ENCODE results near the gene CAB39. TPM values are rescaled to one million over a fixed set of nuclear protein-coding genes. Genes with fewer than 3 reads are reported as not detected.

CAB39 gene
- polyA plus RNA-seq, 1 donor (not counting 4 experiments of a cell fraction or from before 2014, with no cell fraction given), result 120 TPM

DNA sequence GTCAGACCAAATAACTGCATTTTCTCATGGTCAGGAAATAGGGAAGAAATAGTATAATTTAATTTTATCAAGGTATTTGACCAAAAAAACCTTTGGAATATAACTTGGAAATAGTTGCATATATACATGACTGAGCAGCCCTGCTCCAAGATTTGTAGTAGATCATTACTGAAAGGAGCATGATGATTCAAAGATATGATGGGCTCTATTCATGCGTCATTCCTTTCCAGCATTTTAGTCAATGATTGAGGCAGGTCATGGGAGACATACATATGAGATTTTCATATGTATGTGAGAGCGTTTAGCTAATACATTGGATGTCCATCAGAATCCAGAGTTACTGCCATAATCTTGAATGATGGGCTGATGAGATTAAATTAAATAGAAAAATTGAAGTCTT, 74.5 kb downstream of the CAB39 start:
- no peaks in the 10 kb centered on the region for H3K27me3 ChIP-seq (ENCODE audit: control insufficient read depth, extremely low read depth, insufficient read depth, low read length)
- dilution Hi-C loops (cut with MboI; ENCODE audit: extremely low pct_ligation_motif_present, low sequenced_read_pairs), result no loop called here
- H3K4me1 ChIP-seq (ENCODE audit: control insufficient read depth, extremely low read depth, insufficient read depth, low read length), result peaks cover 19% of the 10 kb centered on the region
- H4K20me1 ChIP-seq (ENCODE audit: control insufficient read depth, extremely low read depth, insufficient read depth, low read length), result no peaks in the 10 kb centered on the region
- H3K4me3 ChIP-seq (ENCODE audit: control insufficient read depth in 2 of 3, extremely low read depth in 1 of 3, insufficient read depth in 2 of 3, low read depth in 1 of 3, low read length in 3 of 3), result no peak overlapping the region
- H3K79me2 ChIP-seq (ENCODE audit: control insufficient read depth, insufficient read depth, low read length), result peaks cover 83% of the 10 kb centered on the region
- DNase-seq (ENCODE audit: low read depth, low spot score) (no peak), FAIRE-seq (no peak)
- no peak overlapping the region for H3K27ac ChIP-seq (ENCODE audit: control insufficient read depth, insufficient read depth, low read length)
- no peak overlapping the region for H3K4me2 ChIP-seq (ENCODE audit: control insufficient read depth, extremely low read depth, insufficient read depth, low read depth, low read length)
- peaks cover 23 to 56% of the 10 kb centered on the region in 2 experiments for H3K36me3 ChIP-seq (ENCODE audit: control insufficient read depth in 2 of 2, extremely low read depth in 1 of 2, insufficient read depth in 2 of 2, low read length in 2 of 2)
- peaks cover 36% of the 10 kb centered on the region for H3K9me3 ChIP-seq (ENCODE audit: control insufficient read depth, low read depth, low read length)
- H3K9me1 ChIP-seq (ENCODE audit: control insufficient read depth, extremely low read depth, insufficient read depth, low read length), result no peaks in the 10 kb centered on the region
- TF ChIP-seq, protein P1, sequence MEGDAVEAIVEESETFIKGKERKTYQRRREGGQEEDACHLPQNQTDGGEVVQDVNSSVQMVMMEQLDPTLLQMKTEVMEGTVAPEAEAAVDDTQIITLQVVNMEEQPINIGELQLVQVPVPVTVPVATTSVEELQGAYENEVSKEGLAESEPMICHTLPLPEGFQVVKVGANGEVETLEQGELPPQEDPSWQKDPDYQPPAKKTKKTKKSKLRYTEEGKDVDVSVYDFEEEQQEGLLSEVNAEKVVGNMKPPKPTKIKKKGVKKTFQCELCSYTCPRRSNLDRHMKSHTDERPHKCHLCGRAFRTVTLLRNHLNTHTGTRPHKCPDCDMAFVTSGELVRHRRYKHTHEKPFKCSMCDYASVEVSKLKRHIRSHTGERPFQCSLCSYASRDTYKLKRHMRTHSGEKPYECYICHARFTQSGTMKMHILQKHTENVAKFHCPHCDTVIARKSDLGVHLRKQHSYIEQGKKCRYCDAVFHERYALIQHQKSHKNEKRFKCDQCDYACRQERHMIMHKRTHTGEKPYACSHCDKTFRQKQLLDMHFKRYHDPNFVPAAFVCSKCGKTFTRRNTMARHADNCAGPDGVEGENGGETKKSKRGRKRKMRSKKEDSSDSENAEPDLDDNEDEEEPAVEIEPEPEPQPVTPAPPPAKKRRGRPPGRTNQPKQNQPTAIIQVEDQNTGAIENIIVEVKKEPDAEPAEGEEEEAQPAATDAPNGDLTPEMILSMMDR (optimal IDR thresholded peaks at IDR 0.05 in 1 of 3, IDR thresholded peaks at IDR 0.05 in 1 of 3, conservative IDR thresholded peaks at IDR 0.05 in 1 of 3; ENCODE audit: extremely low read depth in 1 of 3, insufficient read depth in 2 of 3, low read length in 3 of 3), result no peak
- TF ChIP-seq EZH2 (IDR thresholded peaks at IDR 0.05; ENCODE audit: low read length), result no peak
- H3K9ac ChIP-seq (ENCODE audit: control insufficient read depth, extremely low read depth, insufficient read depth, low read length), result no peak overlapping the region
- no peak overlapping the region for H2AFZ ChIP-seq (ENCODE audit: control insufficient read depth, low read length)

DNA sequence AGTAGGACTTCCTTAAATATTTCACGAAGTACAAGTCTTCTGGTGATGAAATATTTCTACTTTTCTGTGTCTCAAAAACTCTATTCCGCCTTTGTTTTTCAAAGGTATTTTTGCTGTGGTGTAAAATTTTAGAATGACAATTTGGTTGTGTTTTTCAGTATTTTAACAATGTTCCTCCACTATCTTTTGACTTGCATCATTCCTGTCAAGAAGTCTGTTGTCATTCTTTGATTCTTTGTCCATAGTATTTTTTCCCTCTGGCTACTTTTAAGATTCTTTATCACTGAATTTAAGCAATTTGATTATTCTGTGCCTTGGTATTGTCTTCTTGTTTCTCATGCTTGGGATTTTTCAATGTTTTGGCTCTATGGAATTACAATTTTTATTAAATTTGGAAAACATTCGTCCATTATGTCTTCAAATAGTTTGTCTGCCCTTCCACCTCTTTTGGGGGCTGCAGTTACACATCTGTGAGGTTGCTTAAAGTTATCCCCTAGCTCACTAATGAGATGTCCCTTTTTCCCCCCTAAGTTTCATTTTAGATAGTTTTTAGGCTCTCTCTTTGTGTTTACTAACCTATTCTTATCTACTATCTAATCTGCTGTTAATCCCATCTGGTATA, 76.0 kb downstream of the CAB39 start:
- H3K9me3 ChIP-seq (ENCODE audit: control insufficient read depth, low read depth, low read length), result peaks cover 29% of the 10 kb centered on the region
- no peak overlapping the region for H2AFZ ChIP-seq (ENCODE audit: control insufficient read depth, low read length)
- DNase-seq (ENCODE audit: low read depth, low spot score) (no peak), FAIRE-seq (no peak)
- H3K9ac ChIP-seq (ENCODE audit: control insufficient read depth, extremely low read depth, insufficient read depth, low read length), result no peak overlapping the region
- H3K36me3 ChIP-seq (ENCODE audit: control insufficient read depth in 2 of 2, extremely low read depth in 1 of 2, insufficient read depth in 2 of 2, low read length in 2 of 2), result peaks cover 20 to 46% of the 10 kb centered on the region in 2 experiments
- no peak for TF ChIP-seq EZH2 (IDR thresholded peaks at IDR 0.05; ENCODE audit: low read length)
- TF ChIP-seq, protein P1 (optimal IDR thresholded peaks at IDR 0.05 in 1 of 3, IDR thresholded peaks at IDR 0.05 in 1 of 3, conservative IDR thresholded peaks at IDR 0.05 in 1 of 3; ENCODE audit: extremely low read depth in 1 of 3, insufficient read depth in 2 of 3, low read length in 3 of 3), result no peak
- H3K4me3 ChIP-seq (ENCODE audit: control insufficient read depth in 2 of 3, extremely low read depth in 1 of 3, insufficient read depth in 2 of 3, low read depth in 1 of 3, low read length in 3 of 3), result no peak overlapping the region
- H3K79me2 ChIP-seq (ENCODE audit: control insufficient read depth, insufficient read depth, low read length), result peaks cover 74% of the 10 kb centered on the region
- dilution Hi-C loops (cut with MboI; ENCODE audit: extremely low pct_ligation_motif_present, low sequenced_read_pairs), result no loop called here
- H4K20me1 ChIP-seq (ENCODE audit: control insufficient read depth, extremely low read depth, insufficient read depth, low read length), result no peaks in the 10 kb centered on the region
- peaks cover 26% of the 10 kb centered on the region for H3K4me1 ChIP-seq (ENCODE audit: control insufficient read depth, extremely low read depth, insufficient read depth, low read length)
- no peak overlapping the region for H3K4me2 ChIP-seq (ENCODE audit: control insufficient read depth, extremely low read depth, insufficient read depth, low read depth, low read length)
- H3K27ac ChIP-seq (ENCODE audit: control insufficient read depth, insufficient read depth, low read length), result no peak overlapping the region
- no peaks in the 10 kb centered on the region for H3K9me1 ChIP-seq (ENCODE audit: control insufficient read depth, extremely low read depth, insufficient read depth, low read length)
- no peaks in the 10 kb centered on the region for H3K27me3 ChIP-seq (ENCODE audit: control insufficient read depth, extremely low read depth, insufficient read depth, low read length)

Data from keratinocyte (primary cell).